Stimulated activated CD8-positive, alpha-beta memory T cell treated with anti-CD3 and anti-CD28 coated beads, Interleukin-12 subunit alpha, Interleukin-12 subunit beta, amount 100 ng/mL, for 1 hour (primary cell): ENCODE measurements around the gene PAX8.
A peak's percentile ranks its signal among the peaks of the same experiment; 100 is the strongest.

Experiments
- DNase-seq: peaks from one replicate; pipeline ENCODE4 v3.0.0-alpha.2; 2020; ENCODE audit warnings: low read depth

The PAX8 gene

GRCh38 chr2:113236367-113237159, 42.2 kb downstream of the PAX8 start:
- DNase-seq, result no peak

- DNase-seq, result peak; percentile 40
These were observed 43.1 kb downstream of the PAX8 start for GRCh38 chr2:113235347-113236226.

DNA sequence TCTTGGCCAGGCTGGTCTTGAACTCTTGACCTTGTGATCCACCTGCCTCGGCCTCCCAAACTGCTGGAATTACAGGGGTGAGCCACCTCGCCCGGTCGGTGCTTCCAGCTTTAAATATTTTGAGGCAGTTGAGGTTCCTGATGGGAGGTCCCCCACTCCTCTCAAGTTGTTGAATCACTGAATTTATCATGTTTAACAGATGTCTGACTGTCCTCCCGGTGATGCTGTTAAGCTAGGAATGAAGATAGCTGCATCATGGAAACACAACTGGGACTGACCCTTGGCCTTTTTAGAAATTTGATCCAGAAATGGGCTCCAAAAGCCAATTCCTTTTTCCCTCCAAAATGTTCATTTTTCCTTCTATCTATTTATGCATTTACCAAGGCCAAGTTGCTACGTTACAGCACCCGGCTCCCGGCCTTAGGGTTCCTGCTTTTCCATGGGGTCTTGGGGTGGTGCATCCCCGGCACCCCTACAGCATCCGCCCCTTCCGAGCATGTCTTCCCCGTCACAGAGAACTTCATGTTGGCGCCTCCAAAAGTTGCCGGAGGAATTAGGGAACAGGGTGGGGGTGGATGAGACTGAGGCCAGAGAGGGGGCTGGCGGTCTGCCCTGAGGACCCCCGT, 43.9 kb downstream of the PAX8 start:
- no peak for DNase-seq

DNA sequence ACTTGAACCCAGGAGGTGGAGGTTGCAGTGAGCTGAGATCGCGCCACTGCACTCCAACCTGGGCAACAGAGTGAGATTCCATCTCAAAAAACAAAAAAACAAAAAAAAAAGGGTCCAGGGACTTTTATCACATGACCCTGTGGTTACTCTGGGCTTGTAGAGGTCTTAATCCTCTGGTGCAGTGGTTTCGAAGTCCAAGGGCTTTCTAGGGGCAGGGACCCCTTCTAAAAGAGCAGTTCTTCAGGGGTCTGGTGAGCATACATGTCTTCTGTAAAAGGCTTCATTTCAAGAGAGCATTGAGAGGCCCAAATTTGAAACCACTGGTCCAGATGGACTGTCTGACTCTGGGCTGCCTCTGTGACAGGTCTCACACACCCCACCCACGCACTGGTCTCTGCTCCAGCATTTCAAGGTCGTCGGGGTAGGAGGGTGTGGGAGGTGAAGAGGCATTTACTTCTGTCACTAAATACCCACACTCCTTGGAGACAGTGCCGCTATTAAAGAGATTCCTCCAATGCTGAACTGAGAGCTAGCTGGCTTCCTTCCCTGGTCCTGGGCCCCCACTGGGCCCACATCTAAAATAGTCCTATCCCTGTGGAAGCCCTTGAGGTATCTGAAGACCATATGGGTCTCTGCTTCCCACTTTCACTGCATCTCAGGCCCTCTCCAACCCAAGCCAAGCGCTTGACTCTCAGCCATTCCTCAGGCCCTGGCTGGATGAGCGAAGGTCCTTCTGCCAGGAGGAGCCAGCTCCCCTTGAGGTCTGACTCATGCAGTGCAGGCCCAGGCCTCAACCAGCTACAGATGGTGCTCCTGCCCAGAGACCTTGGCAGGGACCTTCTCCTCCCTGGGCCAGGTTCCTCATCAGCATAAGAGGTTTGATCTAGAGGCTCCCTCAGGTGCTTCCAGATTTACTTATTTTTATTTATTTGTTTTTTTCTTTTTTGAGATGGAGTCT, 44.8 kb downstream of the PAX8 start:
- no peak for DNase-seq

- no peak for DNase-seq
These were observed 46.0 kb downstream of the PAX8 start for GRCh38 chr2:113232740-113233139.

GRCh38 chr2:113232123-113232522, 46.6 kb downstream of the PAX8 start:
- DNase-seq, result no peak

DNA sequence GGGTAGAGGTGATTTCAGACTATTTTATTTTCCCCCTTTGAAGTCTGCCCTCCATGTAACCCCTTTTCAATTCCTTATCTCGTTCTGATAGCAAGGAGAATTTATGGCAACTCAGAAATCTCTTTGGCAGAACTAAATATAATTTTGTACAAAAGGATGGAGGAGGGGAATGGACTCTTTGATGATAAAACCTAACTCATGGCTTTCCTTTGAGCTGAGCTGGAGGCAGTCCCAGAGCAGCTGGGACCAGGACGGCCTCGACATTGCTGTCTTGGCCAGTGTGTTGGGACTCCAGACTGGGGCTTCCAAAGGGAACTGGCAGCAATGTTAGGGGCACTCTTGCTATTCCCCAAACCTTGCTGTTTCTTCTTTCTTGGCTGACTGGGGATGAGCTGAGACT, 47.7 kb downstream of the PAX8 start:
- no peak for DNase-seq

DNA sequence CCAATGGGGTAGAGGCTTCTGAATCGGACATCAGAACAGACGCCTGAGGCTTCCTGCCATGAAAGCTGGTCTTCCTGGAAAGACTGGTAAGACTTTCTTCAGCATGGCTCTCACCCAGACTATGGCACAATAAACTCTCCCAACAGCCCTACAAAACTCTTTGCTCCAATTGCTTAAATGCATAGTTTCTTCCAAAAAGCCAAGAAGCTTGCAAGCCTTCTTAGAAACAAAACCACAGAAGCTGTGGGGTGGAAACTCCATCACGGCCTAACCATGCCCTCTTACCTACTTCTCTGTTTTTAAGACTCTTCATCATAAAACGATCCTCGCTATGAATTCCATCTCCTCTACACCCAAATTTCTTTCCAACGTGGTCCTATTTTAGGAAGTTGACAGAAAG, 48.2 kb downstream of the PAX8 start:
- DNase-seq, result no peak

DNA sequence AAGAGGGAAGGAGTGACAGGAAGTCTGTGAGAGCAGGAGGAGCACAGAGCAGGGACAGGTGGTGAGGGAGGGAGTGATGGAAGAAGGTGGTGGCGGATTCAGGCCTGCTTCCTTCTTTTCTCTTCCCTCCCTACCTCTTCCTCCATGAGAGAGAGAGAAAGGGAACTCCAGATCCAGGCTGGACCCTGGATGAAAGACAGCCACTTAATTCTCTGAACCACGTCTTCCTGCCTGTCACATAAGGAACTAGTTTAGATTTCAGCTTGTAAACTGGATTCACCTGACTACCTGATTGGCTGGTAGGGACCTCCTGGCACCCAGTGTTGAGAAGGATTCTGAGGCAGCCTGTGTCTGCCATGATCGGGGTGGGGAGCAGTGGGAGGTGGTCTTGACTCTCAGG, 48.9 kb downstream of the PAX8 start:
- no peak for DNase-seq

- DNase-seq, result no peak
These were observed 49.6 kb downstream of the PAX8 start for GRCh38 chr2:113228991-113229716.

GRCh38 chr2:113228351-113228750, 50.4 kb downstream of the PAX8 start:
- no peak for DNase-seq

- no peak for DNase-seq
These were observed 51.0 kb downstream of the PAX8 start for GRCh38 chr2:113227698-113228097.

DNA sequence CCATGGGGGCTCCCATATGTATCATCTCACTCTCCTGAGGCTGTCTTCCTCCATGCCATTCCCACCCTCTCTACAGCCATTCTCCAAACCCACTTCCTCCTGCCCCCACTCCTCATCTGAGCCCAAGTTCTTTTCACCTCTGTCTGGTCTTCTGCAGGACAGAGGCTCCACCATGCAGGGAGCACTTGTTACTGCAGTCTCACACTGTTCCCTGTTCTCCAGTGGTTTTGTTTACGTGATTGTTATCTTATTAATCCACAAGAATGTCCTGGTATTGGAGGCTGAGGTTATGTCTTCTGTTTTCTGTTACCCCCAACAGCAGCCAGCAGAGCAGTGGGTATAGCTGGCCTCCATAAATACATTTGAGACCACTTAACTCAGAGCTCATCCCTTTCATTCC, 51.4 kb downstream of the PAX8 start:
- no peak for DNase-seq

- DNase-seq, result no peak
These were observed 52.3 kb downstream of the PAX8 start for GRCh38 chr2:113226462-113226861.

GRCh38 chr2:113225263-113226259, 53.2 kb downstream of the PAX8 start:
- DNase-seq, result no peak

DNA sequence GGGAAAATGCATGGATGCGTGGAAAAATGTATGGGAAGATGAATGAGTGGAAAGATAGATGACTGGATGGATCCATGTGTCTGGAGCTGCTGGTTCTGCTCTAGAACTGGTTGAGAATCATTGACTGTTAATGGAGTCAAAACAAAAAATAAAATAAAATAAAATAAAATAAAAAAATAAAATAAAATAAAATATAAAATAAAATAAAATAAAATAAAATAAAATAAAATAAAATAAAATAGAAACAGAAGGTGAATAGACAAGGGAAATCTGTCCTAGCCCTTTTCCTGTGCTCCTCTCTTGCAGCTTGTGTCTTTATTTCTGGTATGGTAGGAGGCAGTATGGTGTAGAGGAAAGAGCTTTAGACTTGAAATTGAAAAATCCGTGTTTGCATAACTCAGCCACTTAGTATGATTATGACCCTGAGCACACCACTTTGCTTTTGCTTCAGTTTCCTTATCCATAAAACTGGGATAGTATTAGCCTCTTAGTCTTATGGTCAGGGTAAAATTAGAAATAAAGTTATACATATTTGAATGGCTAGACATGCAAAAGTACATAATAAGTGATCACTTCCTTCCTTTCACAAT, 54.0 kb downstream of the PAX8 start:
- DNase-seq, result no peak

GRCh38 chr2:113223813-113224212, 54.9 kb downstream of the PAX8 start:
- no peak for DNase-seq

GRCh38 chr2:113221846-113222245, 56.9 kb downstream of the PAX8 start:
- DNase-seq, result no peak

- no peak for DNase-seq
These were observed 57.6 kb downstream of the PAX8 start for GRCh38 chr2:113220970-113221708.
